Activated T-cell treated with anti-CD3 and anti-CD28 coated beads for 1 hour (primary cell): ENCODE results near the gene CFAP70.

Experiments used
- DNase-seq: peaks from one replicate; pipeline ENCODE4 v3.0.0-alpha.2; 2020; ENCODE audit warnings: low read depth

Gene CFAP70

GRCh38 chr10:73252445-73253224 lies 106.0 kb downstream of the CFAP70 start, which contains the start of gene MRPS16:
Gene MRPS16, minus strand, starts transcription at chr10:73252644. Its CDS starts 162 bp downstream, at chr10:73252482.
- peak; percentile 85 for DNase-seq

- no peak for DNase-seq
These were observed 106.8 kb downstream of the CFAP70 start for GRCh38 chr10:73251683-73252444.

GRCh38 chr10:73248259-73248724 lies 110.4 kb downstream of the CFAP70 start:
- DNase-seq = no peak

GRCh38 chr10:73247509-73248258 lies 111.0 kb downstream of the CFAP70 start:
- no peak for DNase-seq

GRCh38 chr10:73246646-73247508 lies 111.8 kb downstream of the CFAP70 start, which contains the start of gene DNAJC9:
Gene DNAJC9, minus strand, starts transcription at chr10:73247255. Its CDS starts 66 bp downstream, at chr10:73247189.
- DNase-seq = peak; percentile 98

GRCh38 chr10:73246322-73246645 lies 112.4 kb downstream of the CFAP70 start:
- no peak for DNase-seq

GRCh38 chr10:73244866-73245477 lies 113.7 kb downstream of the CFAP70 start:
- DNase-seq = no peak

GRCh38 chr10:73239908-73240307 lies 118.8 kb downstream of the CFAP70 start:
- no peak for DNase-seq

- no peak for DNase-seq
These were observed 119.6 kb downstream of the CFAP70 start for GRCh38 chr10:73238990-73239566.

- no peak for DNase-seq
These were observed 124.0 kb downstream of the CFAP70 start for GRCh38 chr10:73234695-73235094.

GRCh38 chr10:73233883-73234282 lies 124.8 kb downstream of the CFAP70 start:
- no peak for DNase-seq

GRCh38 chr10:73232887-73233286 lies 125.8 kb downstream of the CFAP70 start:
- no peak for DNase-seq

GRCh38 chr10:73229567-73229966 lies 129.1 kb downstream of the CFAP70 start:
- DNase-seq = no peak

- no peak for DNase-seq
These were observed 130.4 kb downstream of the CFAP70 start for GRCh38 chr10:73228247-73228646.

- no peak for DNase-seq
These were observed 132.0 kb downstream of the CFAP70 start for GRCh38 chr10:73226663-73227062.

- no peak for DNase-seq
These were observed 133.1 kb downstream of the CFAP70 start for GRCh38 chr10:73225518-73225917.

GRCh38 chr10:73220989-73221388 lies 137.7 kb downstream of the CFAP70 start:
- no peak for DNase-seq

- DNase-seq = no peak
These were observed 139.3 kb downstream of the CFAP70 start for GRCh38 chr10:73219384-73219783.

GRCh38 chr10:73218431-73219191 lies 140.1 kb downstream of the CFAP70 start:
- no peak for DNase-seq

GRCh38 chr10:73217628-73218027 lies 141.0 kb downstream of the CFAP70 start:
- no peak for DNase-seq
